K562 (cell line): ENCODE measurements around the gene INO80. TPM values are rescaled to one million over a fixed set of nuclear protein-coding genes. Genes with fewer than 3 reads are reported as not detected.

Source experiments
- ATAC-seq: fragments of 200-7000 bp; cut with Tn5 transposase; 3 replicates; pipeline ENCODE4 v1.9.1; 2020; ENCODE audit warnings: moderate library complexity
- BruUV-seq: library from RNA; stranded (reverse); fragments of 400-500 nt; replicated peaks from 2 replicates; lab custom pipeline; 2021; lab: Mats Ljungman, UMichigan
- CTCF ChIA-PET: fragments of 300-600 bp; formaldehyde crosslinking; extraction: SDS; loops from one replicate; lab custom pipeline; 2021; ENCODE audit warnings: low intra/inter-chr PET ratio; lab: Yijun Ruan, JAX
- POLR2A ChIA-PET: fragments of 300-600, 350-650 bp; sonication (Branson Sonifier 250); formaldehyde crosslinking; extraction: SDS; loops from one replicate; lab custom pipeline; 2021; ENCODE audit warnings: antibody characterized with exemption, inconsistent platforms; lab: Yijun Ruan, JAX
- DNase-seq, 4 experiments: peaks; one replicate each; pipeline versions ENCODE4 v3.0.0 to v3.0.0-alpha.2; 2011 to 2018; ENCODE audit warnings: low spot score in 3 of 4, mixed read lengths in 3 of 4; ENCODE audit errors: extremely low read depth in 1 of 4
- FAIRE-seq: peaks from 2 replicates; lab custom pipeline; 2011; peaks lifted over from hg19 to GRCh38; lab: Jason Lieb, UNC
- H2AFZ ChIP-seq: 2 replicates; pipeline ENCODE4 v1.6.0; 2011; ENCODE audit warnings: low read depth, low read length, control low read depth, inconsistent platforms
- H3K27ac ChIP-seq: fragments of 200-600 bp; 3 replicates; pipeline ENCODE4 v1.8.0; 2011; ENCODE audit warnings: low read depth, mild to moderate bottlenecking, control low read depth, inconsistent platforms, low read length, moderate library complexity, mixed read lengths; ENCODE audit errors: extremely low read depth
- H3K27me3 ChIP-seq, 2 experiments: fragments of 300-600 bp in 1 of 2; 2 replicates in 1 of 2; 3 replicates in 1 of 2; pipeline versions ENCODE4 v1.6.0 to v1.8.0; 2011; ENCODE audit warnings: inconsistent platforms in 2 of 2, low read length in 2 of 2, mild to moderate bottlenecking in 1 of 2, mixed read lengths in 1 of 2, moderate library complexity in 1 of 2; ENCODE audit not compliant: control insufficient read depth in 2 of 2, insufficient read depth in 2 of 2
- H3K36me3 ChIP-seq: fragments of 300-600 bp; 3 replicates; pipeline ENCODE4 v1.8.0; 2011; ENCODE audit warnings: mild to moderate bottlenecking, low read length, inconsistent platforms; ENCODE audit not compliant: control insufficient read depth, insufficient read depth
- H3K4me1 ChIP-seq, 2 experiments: fragments of 200-600 bp in 1 of 2; replicated peaks in 1 of 2; 2 replicates in 1 of 2; 3 replicates in 1 of 2; pipeline versions ENCODE4 v1.5.1 to v1.8.0; 2011; ENCODE audit warnings: inconsistent platforms in 2 of 2, low read length in 2 of 2, mild to moderate bottlenecking in 1 of 2, mixed read lengths in 1 of 2, moderate library complexity in 1 of 2; ENCODE audit not compliant: control insufficient read depth in 2 of 2, insufficient read depth in 2 of 2
- H3K4me2 ChIP-seq: 2 replicates; pipeline ENCODE4 v1.6.1; 2011; ENCODE audit warnings: low read length, control low read depth, inconsistent platforms, mixed read lengths; ENCODE audit not compliant: insufficient read depth
- H3K4me3 ChIP-seq: fragments of 200-600 bp; sonication (generic), shearing (Covaris generic); 2 replicates; pipeline ENCODE4 v1.5.1; 2016; ENCODE audit warnings: control low read depth, inconsistent platforms
- H3K79me2 ChIP-seq: fragments of 200-600 bp; 3 replicates; pipeline ENCODE4 v1.8.0; 2011; ENCODE audit warnings: low read length, inconsistent platforms; ENCODE audit not compliant: control insufficient read depth, insufficient read depth
- H3K9ac ChIP-seq, 2 experiments: 2 replicates each; pipeline versions ENCODE4 v1.6.0 to v1.6.1; 2011; ENCODE audit warnings: low read depth in 2 of 2, low read length in 2 of 2, control low read depth in 1 of 2, inconsistent platforms in 1 of 2, mild to moderate bottlenecking in 1 of 2, mixed read lengths in 1 of 2; ENCODE audit not compliant: insufficient read depth in 1 of 2
- H3K9me1 ChIP-seq: one replicate; pipeline ENCODE4 v1.6.0; 2011; ENCODE audit warnings: inconsistent platforms, mild to moderate bottlenecking, low read length, moderate library complexity; ENCODE audit not compliant: control insufficient read depth, insufficient read depth
- H3K9me3 ChIP-seq: replicated peaks from 2 replicates; pipeline ENCODE4 v1.5.1; 2011; ENCODE audit warnings: low read depth, low read length, inconsistent platforms; ENCODE audit not compliant: control insufficient read depth, insufficient read depth
- H4K20me1 ChIP-seq: replicated peaks from 2 replicates; pipeline ENCODE4 v1.6.1; 2011; ENCODE audit warnings: low read length, inconsistent platforms, mixed read lengths; ENCODE audit not compliant: control insufficient read depth, insufficient read depth
- LEF1 ChIP-seq: fragments of 450-650 bp; IDR thresholded peaks from 2 replicates; pipeline ENCODE4 v1.6.1; 2016; ENCODE audit warnings: mild to moderate bottlenecking
- NFE2 ChIP-seq: IDR thresholded peaks from 2 replicates; pipeline ENCODE4 v1.6.1; 2014; ENCODE audit warnings: antibody characterized with exemption, low read depth
- ZNF766 ChIP-seq: fragments of 200-800 bp; sonication (Bioruptor generic); conservative IDR thresholded peaks from 2 replicates; pipeline ENCODE4 v1.6.1; 2016; ENCODE audit warnings: missing genetic modification characterization, missing compliant biosample characterization
- WGBS: fragments of 100-300 bp; shearing (Covaris generic); methylation state at CpG from one replicate; pipeline ENCODE4 v1.1.6; 2016; ENCODE audit warnings: low coverage, mixed read lengths; ENCODE audit not compliant: insufficient coverage; ENCODE audit errors: missing lambda C conversion rate; 5-methylcytosine and 5-hydroxymethylcytosine counted together
- in situ Hi-C: fragments of 300-500 bp; cut with MboI; formaldehyde crosslinking; loops from 4 replicates; pipeline ENCODE4 v1.15.0; 2018; ENCODE audit warnings: inconsistent platforms, mixed read lengths
- intact Hi-C: fragments of 100-400 bp; cut with micrococcal nuclease; formaldehyde crosslinking; loops from 2 replicates; pipeline ENCODE4 v1.14.2; 2022
- polyA plus RNA-seq, 8 experiments: library from polyadenylated mRNA; depleted of rRNA in 4 of 8; stranded (reverse) in 5 of 8; unstranded in 3 of 8; fragments of >200 nt; fragmentation: Nextera tagmentation in 2 of 8; fragmentation: Illumina TruSeq in 1 of 8; extraction: Ambion mirVana in 2 of 8; extraction: Trizol in 1 of 8; gene quantifications; 2 replicates each; pipeline versions ENCODE4 v1.2.1 to v1.2.3, GENCODE V29; 2011 to 2014; ENCODE audit warnings: inconsistent platforms in 1 of 8, missing spikeins in 1 of 8
- total RNA-seq, 7 experiments: library from RNA; depleted of rRNA in 6 of 7; stranded (reverse); fragments of >200 nt in 6 of 7; fragmentation: Illumina TruSeq in 2 of 7; extraction: Trizol in 2 of 7; gene quantifications; 2 replicates each; pipeline versions ENCODE4 v1.2.1 to v1.2.3, GENCODE V29; 2011 to 2021; ENCODE audit warnings: low replicate concordance in 1 of 7
- TF ChIP-seq, protein P1 (sequence below): fragments of 450-650 bp; IDR thresholded peaks from 2 replicates; pipeline ENCODE4 v1.6.1; 2016; ENCODE audit warnings: antibody characterized with exemption
- TF ChIP-seq, protein P2 (sequence below), 2 experiments: fragments of 450-650 bp in 1 of 2; sonication (generic) in 1 of 2; formaldehyde crosslinking; conservative IDR thresholded peaks; 2 replicates each; pipeline versions ENCODE4 v1.4.0 to v1.8.1; 2020 to 2022; ENCODE audit warnings: mild to moderate bottlenecking in 1 of 2, missing genetic modification reagents in 1 of 2
- TF ChIP-seq, protein P3 (sequence below): sonication (generic); formaldehyde crosslinking; IDR thresholded peaks from 2 replicates; pipeline ENCODE4 v1.8.0; 2022; ENCODE audit warnings: mild to moderate bottlenecking, missing genetic modification reagents
- TF ChIP-seq, protein P4 (sequence below): sonication (generic); formaldehyde crosslinking; IDR thresholded peaks from 2 replicates; pipeline ENCODE4 v1.8.0; 2023; ENCODE audit warnings: mild to moderate bottlenecking, missing genetic modification reagents

Gene INO80
- total and polyA plus RNA-seq, 9 of the 15 experiments (the other 6 are each of a cell fraction or from before 2014, with no cell fraction given): 1.1 to 25.7 (median 19.9) TPM

DNA sequence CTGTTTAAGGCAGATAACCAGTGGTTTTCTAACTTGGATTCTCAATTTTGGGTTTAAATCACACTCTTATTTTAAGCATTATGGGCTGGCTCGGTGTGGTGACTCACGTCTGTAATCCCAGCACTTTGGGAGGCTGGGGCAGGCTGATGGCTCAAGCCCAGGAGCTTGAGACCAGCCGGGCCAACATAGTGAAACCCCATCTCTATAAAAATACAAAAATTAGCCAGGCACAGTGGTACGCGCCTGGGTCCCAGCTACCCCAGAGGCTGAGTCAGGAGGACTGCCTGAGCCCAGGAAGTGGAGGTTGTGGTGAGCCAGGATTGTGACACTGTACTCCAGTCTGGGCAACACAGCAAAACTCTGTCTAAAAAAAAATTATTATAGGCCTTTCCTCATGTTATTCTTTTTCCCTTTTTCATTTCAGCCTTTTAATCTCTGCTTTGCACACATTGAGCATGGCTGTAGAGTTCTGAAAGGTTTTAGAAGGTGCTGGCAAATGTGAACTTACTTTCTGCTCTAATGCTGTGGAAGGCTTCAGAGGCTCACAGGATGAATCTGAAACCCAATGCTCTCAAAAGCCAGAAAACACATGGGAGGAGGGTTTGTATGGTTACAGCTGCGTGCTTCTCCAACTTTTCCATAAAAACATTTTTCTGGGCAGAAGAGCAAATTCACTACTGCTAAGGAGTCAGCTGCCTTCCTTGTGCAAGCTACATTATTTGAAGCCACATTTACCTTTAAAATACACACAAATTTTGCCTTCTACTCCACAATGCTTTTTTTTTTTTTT lies 130.3 kb downstream of the INO80 start:
- Histone ChIP-seq H4K20me1 (no peaks in the 10 kb centered on the region; the same call in 1 of the 2 replicates), H3K27me3 (no peaks in the 10 kb centered on the region), H3K9me1 (no peaks in the 10 kb centered on the region), H2AFZ (no peak overlapping the region), H3K9me3 (no peaks in the 10 kb centered on the region), H3K36me3 (peaks cover 89% of the 10 kb centered on the region), H3K9ac (no peak overlapping the region), H3K27ac (no peak overlapping the region), H3K4me1 (no peaks in the 10 kb centered on the region), H3K4me2 (no peak overlapping the region), H3K4me3 (no peak overlapping the region), H3K79me2 (no peaks in the 10 kb centered on the region)
- POLR2A ChIA-PET: interaction anchor here (1.2 kb wide), 1 partner anchor 13 kb away, joined by 3 read pairs; no protein-coding TSS in a partner anchor
- FAIRE-seq (no peak), DNase-seq (no peak), ATAC-seq (no peak)
- BruUV-seq: no TSS peak
- CTCF ChIA-PET: no interaction called here
- TF ChIP-seq, protein P1, sequence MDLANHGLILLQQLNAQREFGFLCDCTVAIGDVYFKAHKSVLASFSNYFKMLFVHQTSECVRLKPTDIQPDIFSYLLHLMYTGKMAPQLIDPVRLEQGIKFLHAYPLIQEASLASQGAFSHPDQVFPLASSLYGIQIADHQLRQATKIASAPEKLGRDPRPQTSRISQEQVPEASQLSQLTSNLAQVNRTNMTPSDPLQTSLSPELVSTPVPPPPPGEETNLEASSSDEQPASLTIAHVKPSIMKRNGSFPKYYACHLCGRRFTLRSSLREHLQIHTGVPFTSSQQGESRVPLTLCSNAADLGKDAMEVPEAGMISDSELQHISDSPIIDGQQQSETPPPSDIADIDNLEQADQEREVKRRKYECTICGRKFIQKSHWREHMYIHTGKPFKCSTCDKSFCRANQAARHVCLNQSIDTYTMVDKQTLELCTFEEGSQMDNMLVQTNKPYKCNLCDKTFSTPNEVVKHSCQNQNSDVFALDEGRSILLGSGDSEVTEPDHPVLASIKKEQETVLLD: no peak
- TF ChIP-seq, protein P2, sequence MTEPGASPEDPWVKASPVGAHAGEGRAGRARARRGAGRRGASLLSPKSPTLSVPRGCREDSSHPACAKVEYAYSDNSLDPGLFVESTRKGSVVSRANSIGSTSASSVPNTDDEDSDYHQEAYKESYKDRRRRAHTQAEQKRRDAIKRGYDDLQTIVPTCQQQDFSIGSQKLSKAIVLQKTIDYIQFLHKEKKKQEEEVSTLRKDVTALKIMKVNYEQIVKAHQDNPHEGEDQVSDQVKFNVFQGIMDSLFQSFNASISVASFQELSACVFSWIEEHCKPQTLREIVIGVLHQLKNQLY (CRISPR knock-in tag; conservative IDR thresholded peaks at IDR 0.05): no peak
- no peak for TF ChIP-seq ZNF766 (CRISPR knock-in tag)
- TF ChIP-seq, protein P3, sequence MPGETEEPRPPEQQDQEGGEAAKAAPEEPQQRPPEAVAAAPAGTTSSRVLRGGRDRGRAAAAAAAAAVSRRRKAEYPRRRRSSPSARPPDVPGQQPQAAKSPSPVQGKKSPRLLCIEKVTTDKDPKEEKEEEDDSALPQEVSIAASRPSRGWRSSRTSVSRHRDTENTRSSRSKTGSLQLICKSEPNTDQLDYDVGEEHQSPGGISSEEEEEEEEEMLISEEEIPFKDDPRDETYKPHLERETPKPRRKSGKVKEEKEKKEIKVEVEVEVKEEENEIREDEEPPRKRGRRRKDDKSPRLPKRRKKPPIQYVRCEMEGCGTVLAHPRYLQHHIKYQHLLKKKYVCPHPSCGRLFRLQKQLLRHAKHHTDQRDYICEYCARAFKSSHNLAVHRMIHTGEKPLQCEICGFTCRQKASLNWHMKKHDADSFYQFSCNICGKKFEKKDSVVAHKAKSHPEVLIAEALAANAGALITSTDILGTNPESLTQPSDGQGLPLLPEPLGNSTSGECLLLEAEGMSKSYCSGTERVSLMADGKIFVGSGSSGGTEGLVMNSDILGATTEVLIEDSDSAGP (CRISPR knock-in tag): no peak
- no peak for TF ChIP-seq NFE2
- TF ChIP-seq, protein P4, sequence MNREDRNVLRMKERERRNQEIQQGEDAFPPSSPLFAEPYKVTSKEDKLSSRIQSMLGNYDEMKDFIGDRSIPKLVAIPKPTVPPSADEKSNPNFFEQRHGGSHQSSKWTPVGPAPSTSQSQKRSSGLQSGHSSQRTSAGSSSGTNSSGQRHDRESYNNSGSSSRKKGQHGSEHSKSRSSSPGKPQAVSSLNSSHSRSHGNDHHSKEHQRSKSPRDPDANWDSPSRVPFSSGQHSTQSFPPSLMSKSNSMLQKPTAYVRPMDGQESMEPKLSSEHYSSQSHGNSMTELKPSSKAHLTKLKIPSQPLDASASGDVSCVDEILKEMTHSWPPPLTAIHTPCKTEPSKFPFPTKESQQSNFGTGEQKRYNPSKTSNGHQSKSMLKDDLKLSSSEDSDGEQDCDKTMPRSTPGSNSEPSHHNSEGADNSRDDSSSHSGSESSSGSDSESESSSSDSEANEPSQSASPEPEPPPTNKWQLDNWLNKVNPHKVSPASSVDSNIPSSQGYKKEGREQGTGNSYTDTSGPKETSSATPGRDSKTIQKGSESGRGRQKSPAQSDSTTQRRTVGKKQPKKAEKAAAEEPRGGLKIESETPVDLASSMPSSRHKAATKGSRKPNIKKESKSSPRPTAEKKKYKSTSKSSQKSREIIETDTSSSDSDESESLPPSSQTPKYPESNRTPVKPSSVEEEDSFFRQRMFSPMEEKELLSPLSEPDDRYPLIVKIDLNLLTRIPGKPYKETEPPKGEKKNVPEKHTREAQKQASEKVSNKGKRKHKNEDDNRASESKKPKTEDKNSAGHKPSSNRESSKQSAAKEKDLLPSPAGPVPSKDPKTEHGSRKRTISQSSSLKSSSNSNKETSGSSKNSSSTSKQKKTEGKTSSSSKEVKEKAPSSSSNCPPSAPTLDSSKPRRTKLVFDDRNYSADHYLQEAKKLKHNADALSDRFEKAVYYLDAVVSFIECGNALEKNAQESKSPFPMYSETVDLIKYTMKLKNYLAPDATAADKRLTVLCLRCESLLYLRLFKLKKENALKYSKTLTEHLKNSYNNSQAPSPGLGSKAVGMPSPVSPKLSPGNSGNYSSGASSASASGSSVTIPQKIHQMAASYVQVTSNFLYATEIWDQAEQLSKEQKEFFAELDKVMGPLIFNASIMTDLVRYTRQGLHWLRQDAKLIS (CRISPR knock-in tag): no peak
- no peak for TF ChIP-seq LEF1
- in situ Hi-C loops: no loop called here
- WGBS: 89% methylated on average over 6 of the region's 6 CpGs
- intact Hi-C loops: no loop called here
